Fibroblast of villous mesenchyme (primary cell): Measurements from ENCODE around the gene RAB33A. TPM values are rescaled to one million over a fixed set of nuclear protein-coding genes. Genes with fewer than 3 reads are reported as not detected.

Experiments used
- DNase-seq: peaks from one replicate; pipeline ENCODE4 v3.0.0-alpha.2; 2010; ENCODE audit warnings: low read depth
- H3K4me3 ChIP-seq: 2 replicates; pipeline ENCODE4 v1.5.1; 2011; ENCODE audit warnings: low read depth, mild to moderate bottlenecking, low read length
- CTCF ChIP-seq: IDR thresholded peaks from 2 replicates; pipeline ENCODE4 v1.5.1; 2012; ENCODE audit warnings: low read depth, mild to moderate bottlenecking, low read length; ENCODE audit not compliant: insufficient read depth
- total RNA-seq: library from RNA; depleted of rRNA; stranded (reverse); fragments of >200 nt; gene quantifications from 2 replicates; pipeline ENCODE4 v1.2.3, GENCODE V29; 2012

Gene RAB33A
- total RNA-seq, 1 donor, result 1.3 TPM

GRCh38 chrX:130176942-130177341, 5.2 kb downstream of the RAB33A start:
- H3K4me3 ChIP-seq, result no peak overlapping the region
- no peak for DNase-seq
- TF ChIP-seq CTCF, result no peak

DNA sequence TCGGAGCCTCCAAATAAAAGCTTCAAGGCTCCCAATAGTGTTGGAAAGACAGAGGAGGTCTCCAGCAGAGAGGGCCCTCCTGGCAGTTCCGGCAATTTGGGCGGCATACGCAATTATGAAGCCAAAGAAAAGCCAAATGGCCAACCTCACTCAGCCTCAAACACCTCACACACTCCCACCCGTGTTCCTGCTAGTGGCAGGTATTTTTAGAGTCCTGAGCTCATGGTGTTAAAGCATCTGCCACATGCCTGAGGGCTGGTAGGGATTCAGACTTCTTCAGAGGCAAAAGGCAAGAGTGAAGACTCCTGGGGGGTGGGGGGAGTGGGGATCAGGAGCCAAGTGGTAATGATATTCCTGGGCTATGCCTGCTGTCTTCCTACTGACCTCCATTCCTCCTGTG, 7.4 kb downstream of the RAB33A start:
- no peak for DNase-seq
- TF ChIP-seq CTCF, result no peak
- no peak overlapping the region for H3K4me3 ChIP-seq

DNA sequence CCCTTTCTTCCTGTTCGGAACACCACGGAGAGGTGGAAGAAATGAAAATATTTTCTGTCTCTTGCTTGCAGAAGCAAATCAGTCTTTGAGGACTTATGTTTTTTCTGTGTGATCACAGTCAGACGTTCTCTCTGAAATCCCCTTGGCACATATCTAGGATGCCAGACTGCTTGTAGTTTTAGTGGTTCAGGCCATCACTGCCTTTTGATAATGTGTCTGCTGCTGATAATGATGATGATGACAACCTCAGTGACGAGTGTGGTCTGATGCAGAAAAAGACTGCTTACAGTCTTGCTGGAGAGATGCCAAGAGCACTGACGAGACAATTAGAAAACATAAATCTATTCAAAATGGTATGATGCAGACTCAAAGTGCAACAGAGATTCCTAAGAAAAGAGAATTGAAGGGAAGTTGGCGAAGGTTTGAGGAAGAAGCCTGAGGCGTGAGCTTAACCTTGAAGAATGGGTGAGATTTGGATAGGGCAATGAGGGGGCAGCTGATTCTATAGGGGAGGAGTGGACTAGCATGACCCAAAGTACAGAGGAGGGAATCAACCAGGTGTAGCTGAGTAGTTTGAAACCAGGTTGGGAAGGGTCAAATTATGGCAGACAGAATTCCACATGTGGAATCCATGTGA, 7.9 kb downstream of the RAB33A start:
- DNase-seq, result peak; percentile 11
- TF ChIP-seq CTCF, result no peak
- no peak overlapping the region for H3K4me3 ChIP-seq

DNA sequence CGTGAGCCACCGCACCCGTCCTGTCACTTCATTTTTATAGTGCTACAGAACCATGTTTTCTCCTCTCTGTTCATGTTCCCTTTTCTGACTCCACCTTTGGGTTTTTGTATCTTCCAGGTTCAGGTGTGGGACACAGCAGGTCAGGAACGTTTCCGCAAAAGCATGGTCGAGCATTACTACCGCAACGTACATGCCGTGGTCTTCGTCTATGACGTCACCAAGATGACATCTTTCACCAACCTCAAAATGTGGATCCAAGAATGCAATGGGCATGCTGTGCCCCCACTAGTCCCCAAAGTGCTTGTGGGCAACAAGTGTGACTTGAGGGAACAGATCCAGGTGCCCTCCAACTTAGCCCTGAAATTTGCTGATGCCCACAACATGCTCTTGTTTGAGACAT, 12.4 kb downstream of the RAB33A start:
- no peak for TF ChIP-seq CTCF
- H3K4me3 ChIP-seq, result no peak overlapping the region
- DNase-seq, result no peak

DNA sequence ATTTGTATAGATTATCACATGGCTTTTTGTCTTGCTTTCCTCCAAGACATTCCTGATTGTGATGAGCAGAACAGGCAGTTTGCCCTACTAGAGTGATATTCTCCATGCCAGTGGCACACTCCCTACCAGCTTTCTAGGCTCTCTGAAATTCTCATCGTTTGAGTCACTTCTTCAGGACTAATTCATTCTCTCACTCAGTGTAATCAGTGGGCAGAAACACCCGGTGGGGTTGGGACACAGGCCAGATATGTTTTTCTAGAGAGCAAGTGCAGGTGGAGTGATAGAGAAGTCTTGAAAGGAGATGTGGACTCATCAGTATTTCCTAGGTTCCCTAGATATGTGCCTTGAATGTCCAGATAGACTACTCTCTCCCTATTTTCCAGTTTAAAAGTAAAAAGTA, 13.1 kb downstream of the RAB33A start:
- TF ChIP-seq CTCF, result no peak
- H3K4me3 ChIP-seq, result no peak overlapping the region
- DNase-seq, result no peak

- no peak overlapping the region for H3K4me3 ChIP-seq
- no peak for TF ChIP-seq CTCF
- DNase-seq, result peak; percentile 25
These were observed 14.9 kb downstream of the RAB33A start for GRCh38 chrX:130186651-130187050.

DNA sequence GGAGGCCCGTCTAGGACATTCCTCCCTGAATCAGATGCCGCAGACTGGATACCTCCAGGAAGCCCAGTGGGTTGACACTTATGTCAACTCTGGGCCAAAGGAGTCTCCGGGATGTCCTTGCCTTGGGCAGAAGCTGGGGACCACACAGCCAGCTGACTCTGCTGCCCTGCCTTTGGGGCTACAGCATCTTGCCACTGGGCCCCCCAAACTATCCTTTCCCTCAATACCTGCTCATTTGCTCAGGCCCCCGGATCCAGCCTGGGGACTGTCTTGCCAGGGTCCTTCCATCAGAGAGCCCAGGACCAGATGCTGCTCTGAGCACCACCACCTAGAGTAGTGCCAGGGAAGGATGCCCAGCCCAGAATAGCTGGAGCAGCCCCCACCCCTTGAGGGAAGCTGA, 19.0 kb downstream of the RAB33A start:
- no peak overlapping the region for H3K4me3 ChIP-seq
- TF ChIP-seq CTCF, result no peak
- DNase-seq, result no peak
